GM12891 (cell line): ENCODE data around the gene DYNC1I1.

Experiments
- PAX5 ChIP-seq: IDR thresholded peaks from 2 replicates; pipeline ENCODE4 v1.6.1; 2011; ENCODE audit warnings: low read length, moderate library complexity, mild to moderate bottlenecking; ENCODE audit not compliant: insufficient read depth, severe bottlenecking
- POLR2A ChIP-seq: IDR thresholded peaks from 2 replicates; pipeline ENCODE4 v1.6.1; 2011; ENCODE audit warnings: low read depth, low read length, control low read depth
- POLR2AphosphoS5 ChIP-seq: IDR thresholded peaks from 2 replicates; pipeline ENCODE4 v1.6.1; 2011; ENCODE audit warnings: low read depth, low read length, control low read depth
- POU2F2 ChIP-seq: IDR thresholded peaks from 2 replicates; pipeline ENCODE4 v1.6.1; 2011; ENCODE audit warnings: low read depth, mild to moderate bottlenecking, control low read depth, low read length, moderate library complexity
- SPI1 ChIP-seq: IDR thresholded peaks from 2 replicates; pipeline ENCODE4 v1.6.1; 2011; ENCODE audit warnings: low read depth, low read length, control low read depth
- TAF1 ChIP-seq: IDR thresholded peaks from 2 replicates; pipeline ENCODE4 v1.6.1; 2011; ENCODE audit warnings: low read depth, low read length, control low read depth

GRCh38 chr7:95730493-95731280, 41.7 kb upstream of the DYNC1I1 start:
- no peak for TF ChIP-seq POLR2A
- TF ChIP-seq TAF1, result no peak
- TF ChIP-seq POLR2AphosphoS5, result no peak
- TF ChIP-seq SPI1, result no peak
- no peak for TF ChIP-seq POU2F2
- no peak for TF ChIP-seq PAX5
